Glutamatergic neuron (in vitro differentiated cells): Measurements from ENCODE around the gene AGFG2. TPM values are rescaled to one million over a fixed set of nuclear protein-coding genes. Genes with fewer than 3 reads are reported as not detected.

ENCODE experiments used
- DNase-seq: peaks from one replicate; pipeline ENCODE4 v3.0.0; 2022
- H3K27ac Mint-ChIP-seq: one replicate; pipeline ENCODE4 v1.8.0; 2020; ENCODE audit warnings: mild to moderate bottlenecking, mixed read lengths, inconsistent platforms; ENCODE audit not compliant: unreplicated experiment
- H3K27me3 Mint-ChIP-seq: one replicate; pipeline ENCODE4 v1.8.0; 2020; ENCODE audit warnings: mild to moderate bottlenecking, moderate library complexity, mixed read lengths, inconsistent platforms; ENCODE audit not compliant: unreplicated experiment
- H3K36me3 Mint-ChIP-seq: one replicate; pipeline ENCODE4 v1.8.0; 2020; ENCODE audit warnings: mild to moderate bottlenecking, mixed read lengths, inconsistent platforms; ENCODE audit not compliant: unreplicated experiment
- H3K4me1 Mint-ChIP-seq: one replicate; pipeline ENCODE4 v1.8.0; 2020; ENCODE audit warnings: mild to moderate bottlenecking, low read depth, mixed read lengths, inconsistent platforms; ENCODE audit not compliant: unreplicated experiment
- H3K4me3 Mint-ChIP-seq: one replicate; pipeline ENCODE4 v1.8.0; 2020; ENCODE audit warnings: mild to moderate bottlenecking, mixed read lengths, inconsistent platforms; ENCODE audit not compliant: unreplicated experiment
- H3K9me3 Mint-ChIP-seq: one replicate; pipeline ENCODE4 v1.8.0; 2020; ENCODE audit warnings: mild to moderate bottlenecking, moderate library complexity, mixed read lengths, inconsistent platforms; ENCODE audit not compliant: unreplicated experiment
- CTCF ChIP-seq: fragments of 200-600 bp; sonication (generic); IDR thresholded peaks from one replicate; pipeline ENCODE4 v1.5.0; 2021; ENCODE audit not compliant: partially characterized antibody, unreplicated experiment
- long read RNA-seq: library from polyadenylated mRNA; unstranded; transcript quantifications from one replicate; pipeline ENCODE4 v2.0.0, GENCODE V29; 2020; ENCODE audit not compliant: unreplicated experiment
- total RNA-seq: library from RNA; stranded (reverse); fragmentation: NEBNext Ultra II Directional; extraction: Animal tissue kit (Norgen Biotek cat#: 25700); gene quantifications from one replicate; pipeline ENCODE4 v1.2.1, GENCODE V29; 2021; ENCODE audit not compliant: unreplicated experiment

The AGFG2 gene
- total RNA-seq = 5.7 TPM
- long read RNA-seq = 0 reads

DNA sequence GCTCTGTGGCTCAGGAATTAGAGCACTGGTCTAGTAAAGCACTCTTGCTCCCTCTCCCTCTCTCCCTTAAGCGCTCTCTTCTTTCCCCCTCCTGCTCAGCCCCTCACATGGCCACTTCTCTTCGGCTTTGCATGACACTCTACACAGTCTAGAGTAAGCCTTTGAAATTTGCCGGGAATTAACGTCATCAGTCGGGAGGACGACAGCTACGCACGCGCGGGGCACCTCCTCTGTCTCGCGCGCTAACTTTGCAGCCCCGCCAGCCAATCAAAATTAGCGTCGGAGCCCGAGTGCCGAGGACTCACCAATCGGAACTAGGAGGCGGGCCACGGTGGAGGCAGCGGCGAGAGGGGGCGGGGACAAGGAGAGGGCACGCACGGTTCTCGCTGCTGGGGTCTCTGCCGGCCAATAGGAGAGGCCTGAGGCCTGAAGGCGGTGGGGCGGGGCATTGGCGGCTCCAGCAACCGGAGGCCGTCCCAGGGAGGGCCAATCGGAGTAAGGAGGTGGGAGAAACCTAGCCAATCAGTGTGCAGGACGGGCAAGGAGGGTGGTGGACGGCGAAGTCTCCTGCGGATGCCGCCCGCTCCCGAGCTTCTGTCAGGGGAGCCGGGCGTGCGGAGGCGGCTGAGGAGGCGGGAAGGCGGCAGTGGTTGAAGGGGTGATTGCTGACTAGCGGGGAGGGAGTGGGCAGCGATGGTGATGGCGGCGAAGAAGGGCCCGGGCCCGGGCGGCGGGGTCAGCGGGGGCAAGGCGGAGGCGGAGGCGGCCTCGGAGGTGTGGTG is at the start of gene AGFG2:
Gene AGFG2, plus strand, starts transcription at position 550 of the 782 bp plus-strand sequence. Its CDS starts 144 bp downstream, at position 694.
- H3K4me3 Mint-ChIP-seq = peak within 1 kb of the TSS; percentile 87
- H3K4me1 Mint-ChIP-seq = no peaks in the 10 kb centered on the region
- peaks cover 3% of the 10 kb centered on the region for H3K27me3 Mint-ChIP-seq
- H3K27ac Mint-ChIP-seq = no peak within 1 kb of the TSS
- TF ChIP-seq CTCF = no peak
- H3K36me3 Mint-ChIP-seq = no peaks in the 10 kb centered on the region
- H3K9me3 Mint-ChIP-seq = peaks cover 2% of the 10 kb centered on the region
- peak; percentile 100 for DNase-seq

DNA sequence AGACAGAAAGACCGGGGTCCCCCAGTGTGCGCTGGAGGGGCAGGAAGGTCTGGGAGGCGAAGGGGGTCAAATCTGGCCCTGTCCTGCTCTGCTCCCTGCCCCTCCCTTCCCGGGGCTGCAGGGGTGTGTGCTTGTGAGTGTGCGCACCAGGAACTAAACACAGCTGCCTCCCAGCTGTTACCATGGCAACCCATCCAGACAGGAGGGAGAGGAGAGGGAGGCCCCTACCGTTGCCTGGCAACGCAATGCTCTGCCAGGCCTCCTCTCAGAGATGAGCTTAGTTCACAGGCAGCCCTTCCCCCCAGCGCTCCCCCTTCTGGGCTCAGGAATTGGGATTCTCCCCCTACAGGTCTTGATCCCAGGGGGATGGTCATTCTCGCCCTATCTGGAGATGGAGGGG is 49.2 kb upstream of the AGFG2 start:
- H3K9me3 Mint-ChIP-seq = peaks cover 1% of the 10 kb centered on the region
- H3K4me3 Mint-ChIP-seq = peak overlapping the region; percentile 82
- peak; percentile 92 for DNase-seq
- no peak for TF ChIP-seq CTCF
- H3K27me3 Mint-ChIP-seq = peaks cover 5% of the 10 kb centered on the region
- peaks cover 15% of the 10 kb centered on the region for H3K4me1 Mint-ChIP-seq
- H3K36me3 Mint-ChIP-seq = no peaks in the 10 kb centered on the region
- H3K27ac Mint-ChIP-seq = peak overlapping the region; percentile 76

DNA sequence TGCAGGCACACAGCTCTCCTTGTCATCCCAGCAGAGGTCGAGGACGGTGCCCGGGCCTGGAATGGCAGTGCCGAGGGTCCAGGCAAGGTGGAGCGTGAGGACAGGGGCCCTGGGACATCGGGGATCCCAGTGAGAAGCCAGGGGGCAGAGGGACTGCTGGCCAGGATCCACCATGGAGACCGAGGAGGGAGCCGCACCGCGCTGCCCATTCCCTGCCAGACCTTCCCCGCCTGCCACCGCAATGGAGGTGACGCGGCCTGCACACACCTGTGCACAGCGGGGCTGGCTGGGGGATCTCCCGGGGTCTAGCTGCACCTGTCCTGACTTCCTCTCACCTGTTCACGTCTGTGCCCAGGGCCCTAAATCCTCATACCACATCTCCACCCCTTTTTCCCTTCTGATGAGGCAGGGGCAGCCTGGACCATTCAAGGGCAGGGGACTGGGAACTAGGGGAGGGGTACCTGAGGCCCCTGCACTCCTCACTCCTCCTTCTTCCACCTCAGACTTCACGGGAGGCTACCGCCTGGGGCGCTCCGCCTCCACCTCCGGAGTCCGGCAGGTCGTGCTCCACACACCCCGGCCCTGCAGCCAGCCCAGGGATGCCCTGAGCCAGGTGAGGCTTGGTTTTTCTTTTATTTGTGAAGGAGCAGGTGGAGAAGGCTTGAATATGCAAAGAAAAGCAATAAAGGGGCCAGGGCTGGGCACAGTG is 48.4 kb upstream of the AGFG2 start:
- H3K4me3 Mint-ChIP-seq = peak overlapping the region; percentile 82
- DNase-seq = no peak
- peaks cover 5% of the 10 kb centered on the region for H3K27me3 Mint-ChIP-seq
- H3K27ac Mint-ChIP-seq = peak overlapping the region; percentile 76
- peaks cover 13% of the 10 kb centered on the region for H3K4me1 Mint-ChIP-seq
- TF ChIP-seq CTCF = no peak
- H3K9me3 Mint-ChIP-seq = no peaks in the 10 kb centered on the region
- H3K36me3 Mint-ChIP-seq = no peaks in the 10 kb centered on the region

GRCh38 chr7:100491192-100491578 is 47.8 kb upstream of the AGFG2 start:
- no peak overlapping the region for H3K4me3 Mint-ChIP-seq
- no peaks in the 10 kb centered on the region for H3K36me3 Mint-ChIP-seq
- peaks cover 2% of the 10 kb centered on the region for H3K27me3 Mint-ChIP-seq
- TF ChIP-seq CTCF = no peak
- H3K27ac Mint-ChIP-seq = no peak overlapping the region
- DNase-seq = no peak
- no peaks in the 10 kb centered on the region for H3K9me3 Mint-ChIP-seq
- peaks cover 10% of the 10 kb centered on the region for H3K4me1 Mint-ChIP-seq
